Loucy (cell line): Measurements from ENCODE around the gene C5orf15.

Experiments
- H2AFZ ChIP-seq: fragments of 200-600 bp; sonication (generic); 2 replicates; pipeline ENCODE4 v1.6.0; 2016; ENCODE audit warnings: antibody characterized with exemption, mild to moderate bottlenecking, low read length, moderate library complexity
- H3F3A ChIP-seq: fragments of 200-600 bp; 2 replicates; pipeline ENCODE4 v1.6.0; 2016; ENCODE audit warnings: antibody characterized with exemption, low read depth, mild to moderate bottlenecking
- H3K27me3 ChIP-seq: fragments of 200-600 bp; sonication (generic); 2 replicates; pipeline ENCODE4 v1.6.1; 2014; ENCODE audit warnings: low read length, mild to moderate bottlenecking; ENCODE audit not compliant: insufficient read depth, poor library complexity, severe bottlenecking
- H3K36me3 ChIP-seq: fragments of 200-600 bp; sonication (generic); 2 replicates; pipeline ENCODE4 v1.6.1; 2016; ENCODE audit warnings: low read length; ENCODE audit not compliant: insufficient read depth
- H3K4me1 ChIP-seq: fragments of 200-600 bp; sonication (generic); 2 replicates; pipeline ENCODE4 v1.5.1; 2014; ENCODE audit warnings: low read length, mild to moderate bottlenecking; ENCODE audit not compliant: insufficient read depth, poor library complexity, severe bottlenecking
- H3K4me2 ChIP-seq: fragments of 200-600 bp; sonication (generic); 2 replicates; pipeline ENCODE4 v1.6.0; 2014; ENCODE audit warnings: antibody characterized with exemption, low read length, low read depth, mild to moderate bottlenecking; ENCODE audit not compliant: poor library complexity, severe bottlenecking
- H3K4me3 ChIP-seq: fragments of 200-600 bp; sonication (generic); 2 replicates; pipeline ENCODE4 v1.5.1; 2014; ENCODE audit warnings: low read length, mild to moderate bottlenecking, mixed read lengths; ENCODE audit not compliant: poor library complexity, severe bottlenecking
- H3K79me2 ChIP-seq: fragments of 200-600 bp; sonication (generic); 2 replicates; pipeline ENCODE4 v1.6.1; 2014; ENCODE audit warnings: low read length; ENCODE audit not compliant: insufficient read depth
- H3K9ac ChIP-seq: fragments of 200-600 bp; sonication (generic); 2 replicates; pipeline ENCODE4 v1.6.0; 2014; ENCODE audit warnings: mild to moderate bottlenecking, low read depth, low read length, moderate library complexity; ENCODE audit not compliant: poor library complexity, severe bottlenecking
- H3K9me2 ChIP-seq: fragments of 200-600 bp; sonication (generic); replicated peaks from 2 replicates; pipeline ENCODE4 v1.6.1; 2016; ENCODE audit warnings: low read depth, low read length, mixed read lengths
- H3K9me3 ChIP-seq: fragments of 200-600 bp; sonication (generic); 2 replicates; pipeline ENCODE4 v1.6.1; 2014; ENCODE audit warnings: mild to moderate bottlenecking, antibody characterized with exemption, low read length, low read depth; ENCODE audit not compliant: insufficient read depth
- H4K20me1 ChIP-seq: fragments of 200-600 bp; sonication (generic); 2 replicates; pipeline ENCODE4 v1.6.0; 2014; ENCODE audit warnings: antibody characterized with exemption, low read length, mild to moderate bottlenecking; ENCODE audit not compliant: insufficient read depth, poor library complexity, severe bottlenecking
- CTCF ChIP-seq: fragments of 200-600 bp; sonication (generic); conservative IDR thresholded peaks from 2 replicates; pipeline ENCODE4 v1.5.1; 2014; ENCODE audit warnings: mild to moderate bottlenecking, antibody characterized with exemption, low read length
- EZH2phosphoT487 ChIP-seq: fragments of 200-600 bp; IDR thresholded peaks from 2 replicates; pipeline ENCODE4 v1.6.1; 2018; ENCODE audit warnings: antibody characterized with exemption, mild to moderate bottlenecking, moderate library complexity, borderline replicate concordance

The C5orf15 gene

GRCh38 chr5:134000696-134001453 is 32.5 kb upstream of the C5orf15 start:
- H3K4me1 ChIP-seq: peaks cover 24% of the 10 kb centered on the region
- H3F3A ChIP-seq: no peaks in the 10 kb centered on the region
- no peak for TF ChIP-seq EZH2phosphoT487
- no peaks in the 10 kb centered on the region for H3K9me2 ChIP-seq
- peak overlapping the region; percentile 29 for H3K4me3 ChIP-seq
- no peaks in the 10 kb centered on the region for H3K36me3 ChIP-seq
- H2AFZ ChIP-seq: no peak overlapping the region
- peaks cover 43% of the 10 kb centered on the region for H4K20me1 ChIP-seq
- no peaks in the 10 kb centered on the region for H3K27me3 ChIP-seq
- H3K79me2 ChIP-seq: peaks cover 84% of the 10 kb centered on the region
- no peak overlapping the region for H3K9ac ChIP-seq
- H3K9me3 ChIP-seq: no peaks in the 10 kb centered on the region
- peak overlapping the region; percentile 92 for H3K4me2 ChIP-seq

- TF ChIP-seq EZH2phosphoT487 (no peak), CTCF (no peak)
- Histone ChIP-seq H3K4me1 (peaks cover 22% of the 10 kb centered on the region), H2AFZ (no peak overlapping the region), H3K36me3 (no peaks in the 10 kb centered on the region), H3K4me3 (peak overlapping the region; percentile 39), H3K27me3 (no peaks in the 10 kb centered on the region), H3F3A (no peaks in the 10 kb centered on the region), H3K9ac (no peak overlapping the region), H4K20me1 (peaks cover 48% of the 10 kb centered on the region), H3K79me2 (peaks cover 87% of the 10 kb centered on the region), H3K9me2 (no peaks in the 10 kb centered on the region), H3K4me2 (peak overlapping the region; percentile 92), H3K9me3 (no peaks in the 10 kb centered on the region)
These were observed 31.7 kb upstream of the C5orf15 start for GRCh38 chr5:134000091-134000511.

- no peaks in the 10 kb centered on the region for H3K9me3 ChIP-seq
- no peaks in the 10 kb centered on the region for H3K27me3 ChIP-seq
- H3K9ac ChIP-seq: no peak overlapping the region
- no peaks in the 10 kb centered on the region for H3K9me2 ChIP-seq
- no peak overlapping the region for H2AFZ ChIP-seq
- H3K36me3 ChIP-seq: no peaks in the 10 kb centered on the region
- H3K4me2 ChIP-seq: no peak overlapping the region
- peaks cover 56% of the 10 kb centered on the region for H4K20me1 ChIP-seq
- H3F3A ChIP-seq: no peaks in the 10 kb centered on the region
- H3K4me1 ChIP-seq: peaks cover 24% of the 10 kb centered on the region
- H3K79me2 ChIP-seq: peaks cover 95% of the 10 kb centered on the region
- TF ChIP-seq CTCF (no peak), EZH2phosphoT487 (no peak)
- no peak overlapping the region for H3K4me3 ChIP-seq
These were observed 30.4 kb upstream of the C5orf15 start for GRCh38 chr5:133998807-133999206.

GRCh38 chr5:133998042-133998441 is 29.6 kb upstream of the C5orf15 start:
- TF ChIP-seq CTCF: no peak
- Histone ChIP-seq H3K36me3 (no peaks in the 10 kb centered on the region), H4K20me1 (peaks cover 56% of the 10 kb centered on the region)

More at GRCh38 chr5:133998042-133998441, 29.6 kb upstream of the C5orf15 start:
- Histone ChIP-seq H3K9ac (no peak overlapping the region), H3K4me3 (no peak overlapping the region), H3K4me1 (peaks cover 19% of the 10 kb centered on the region), H3F3A (no peaks in the 10 kb centered on the region), H2AFZ (no peak overlapping the region), H3K9me3 (no peaks in the 10 kb centered on the region), H3K9me2 (no peaks in the 10 kb centered on the region), H3K27me3 (no peaks in the 10 kb centered on the region), H3K79me2 (peaks cover 95% of the 10 kb centered on the region), H3K4me2 (no peak overlapping the region)
